OCI-LY7 (cell line): ENCODE data around the gene TNPO1.

Source experiments
- EZH2phosphoT487 ChIP-seq: fragments of 200-600 bp; sonication (generic); IDR thresholded peaks from 2 replicates; pipeline ENCODE4 v1.6.1; 2018; ENCODE audit warnings: low read depth, borderline replicate concordance, mild to moderate bottlenecking, mixed run types, antibody characterized with exemption, low read length, moderate library complexity, mixed read lengths
- TF ChIP-seq, protein P1 (sequence below): fragments of 200-600 bp; sonication (generic); conservative IDR thresholded peaks from 2 replicates; pipeline ENCODE4 v1.5.1; 2014; ENCODE audit warnings: mild to moderate bottlenecking, antibody characterized with exemption, low read length, moderate library complexity, mixed read lengths

DNA sequence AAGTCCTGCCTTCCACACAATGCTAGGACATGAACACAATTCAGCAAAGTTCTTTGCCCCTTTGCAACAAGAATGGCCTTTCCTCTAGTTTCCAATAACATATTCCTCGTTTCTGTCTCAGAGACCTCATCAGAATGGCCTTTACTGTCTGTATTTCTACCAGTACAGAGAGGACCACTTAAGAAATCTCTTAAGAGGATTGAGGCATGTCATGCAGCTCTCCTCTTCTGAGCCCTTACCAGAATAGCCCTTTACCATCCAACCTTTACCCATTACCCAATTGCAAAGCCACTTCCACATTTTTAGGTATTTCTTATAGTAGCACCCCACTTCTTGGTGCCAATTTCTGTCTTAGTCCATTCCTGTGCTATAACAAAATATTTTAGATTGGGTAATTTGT lies 20.3 kb downstream of the TNPO1 start:
- TF ChIP-seq, protein P1, sequence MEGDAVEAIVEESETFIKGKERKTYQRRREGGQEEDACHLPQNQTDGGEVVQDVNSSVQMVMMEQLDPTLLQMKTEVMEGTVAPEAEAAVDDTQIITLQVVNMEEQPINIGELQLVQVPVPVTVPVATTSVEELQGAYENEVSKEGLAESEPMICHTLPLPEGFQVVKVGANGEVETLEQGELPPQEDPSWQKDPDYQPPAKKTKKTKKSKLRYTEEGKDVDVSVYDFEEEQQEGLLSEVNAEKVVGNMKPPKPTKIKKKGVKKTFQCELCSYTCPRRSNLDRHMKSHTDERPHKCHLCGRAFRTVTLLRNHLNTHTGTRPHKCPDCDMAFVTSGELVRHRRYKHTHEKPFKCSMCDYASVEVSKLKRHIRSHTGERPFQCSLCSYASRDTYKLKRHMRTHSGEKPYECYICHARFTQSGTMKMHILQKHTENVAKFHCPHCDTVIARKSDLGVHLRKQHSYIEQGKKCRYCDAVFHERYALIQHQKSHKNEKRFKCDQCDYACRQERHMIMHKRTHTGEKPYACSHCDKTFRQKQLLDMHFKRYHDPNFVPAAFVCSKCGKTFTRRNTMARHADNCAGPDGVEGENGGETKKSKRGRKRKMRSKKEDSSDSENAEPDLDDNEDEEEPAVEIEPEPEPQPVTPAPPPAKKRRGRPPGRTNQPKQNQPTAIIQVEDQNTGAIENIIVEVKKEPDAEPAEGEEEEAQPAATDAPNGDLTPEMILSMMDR, result no peak
- TF ChIP-seq EZH2phosphoT487, result no peak
